DND-41 (cell line): ENCODE data around the gene COL8A1.

Experiments used
- ATAC-seq: fragments of 200-7000 bp; cut with Tn5 transposase; 3 replicates; pipeline ENCODE4 v1.9.1; 2021; ENCODE audit warnings: low read depth; ENCODE audit not compliant: insufficient read depth
- DNase-seq: peaks from one replicate; pipeline ENCODE4 v3.0.0-alpha.2; 2020
- H2AFZ ChIP-seq: 2 replicates; pipeline ENCODE4 v1.6.0; 2012; ENCODE audit warnings: low read depth, low read length
- H3K27ac ChIP-seq: 2 replicates; pipeline ENCODE4 v1.5.1; 2012; ENCODE audit warnings: low read length, inconsistent platforms
- H3K27me3 ChIP-seq: fragments of 200-600 bp; sonication (generic); 2 replicates; pipeline ENCODE4 v1.6.0; 2012; ENCODE audit warnings: low read length, mild to moderate bottlenecking, inconsistent platforms; ENCODE audit not compliant: insufficient read depth, poor library complexity
- H3K36me3 ChIP-seq: 2 replicates; pipeline ENCODE4 v1.5.1; 2012; ENCODE audit warnings: low read length, inconsistent platforms; ENCODE audit not compliant: insufficient read depth
- H3K4me1 ChIP-seq: 2 replicates; pipeline ENCODE4 v1.5.1; 2012; ENCODE audit warnings: mild to moderate bottlenecking, low read length; ENCODE audit not compliant: insufficient read depth
- H3K4me2 ChIP-seq: 2 replicates; pipeline ENCODE4 v1.6.0; 2012; ENCODE audit warnings: mild to moderate bottlenecking, moderate library complexity, low read length, inconsistent platforms; ENCODE audit not compliant: insufficient read depth
- H3K4me3 ChIP-seq, 2 experiments: fragments of 200-600 bp in 1 of 2; shearing (Covaris generic) in 1 of 2; 2 replicates each; pipeline ENCODE4 v1.5.1; 2012 to 2016; ENCODE audit warnings: inconsistent platforms in 2 of 2, low read length in 2 of 2, mild to moderate bottlenecking in 2 of 2, low read depth in 1 of 2, moderate library complexity in 1 of 2
- H3K79me2 ChIP-seq: 2 replicates; pipeline ENCODE4 v1.6.0; 2012; ENCODE audit warnings: low read length, inconsistent platforms; ENCODE audit not compliant: insufficient read depth
- H3K9ac ChIP-seq: 2 replicates; pipeline ENCODE4 v1.6.0; 2012; ENCODE audit warnings: low read depth, mild to moderate bottlenecking, inconsistent platforms, low read length, moderate library complexity
- H3K9me3 ChIP-seq: 2 replicates; pipeline ENCODE4 v1.5.1; 2012; ENCODE audit warnings: low read length, moderate library complexity, mild to moderate bottlenecking, inconsistent platforms; ENCODE audit not compliant: insufficient read depth, severe bottlenecking
- H4K20me1 ChIP-seq: 2 replicates; pipeline ENCODE4 v1.6.0; 2012; ENCODE audit warnings: low read length; ENCODE audit not compliant: insufficient read depth
- CTCF ChIP-seq: IDR thresholded peaks from 2 replicates; pipeline ENCODE4 v1.5.1; 2012; ENCODE audit warnings: borderline replicate concordance, low read length, moderate library complexity, mild to moderate bottlenecking; ENCODE audit not compliant: poor library complexity, severe bottlenecking; ENCODE audit errors: extremely low read depth
- EZH2 ChIP-seq: IDR thresholded peaks from 3 replicates; pipeline ENCODE4 v1.6.1; 2012; ENCODE audit warnings: borderline replicate concordance, low read depth, mild to moderate bottlenecking, moderate library complexity, low read length, inconsistent platforms; ENCODE audit not compliant: severe bottlenecking

COL8A1 gene

DNA sequence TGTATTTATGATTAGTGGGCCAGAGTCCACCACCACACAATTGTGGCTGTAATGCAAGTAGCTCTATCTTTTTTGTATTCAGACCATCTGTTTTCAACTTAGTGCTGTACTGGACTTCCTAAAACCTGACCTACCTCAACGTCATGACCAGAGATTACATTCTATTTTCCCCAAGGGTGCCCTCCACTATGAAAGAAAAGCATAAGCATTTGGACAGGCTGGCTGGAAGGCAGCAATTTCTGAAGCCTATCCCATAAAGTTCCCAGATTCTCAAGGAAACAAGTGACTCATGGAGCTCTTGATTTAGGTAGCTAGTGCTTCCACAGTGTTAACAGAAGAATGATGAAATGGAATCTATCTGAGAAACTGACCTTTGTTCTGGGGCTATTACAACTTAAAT lies 75.8 kb downstream of the COL8A1 start:
- DNase-seq (no peak), ATAC-seq (no peak)
- H4K20me1 ChIP-seq = no peaks in the 10 kb centered on the region
- no peak overlapping the region for H3K4me3 ChIP-seq
- H3K27me3 ChIP-seq = no peaks in the 10 kb centered on the region
- no peaks in the 10 kb centered on the region for H3K79me2 ChIP-seq
- no peaks in the 10 kb centered on the region for H3K4me1 ChIP-seq
- no peak overlapping the region for H2AFZ ChIP-seq
- no peaks in the 10 kb centered on the region for H3K36me3 ChIP-seq
- no peak overlapping the region for H3K4me2 ChIP-seq
- H3K27ac ChIP-seq = no peak overlapping the region
- H3K9me3 ChIP-seq = no peaks in the 10 kb centered on the region
- H3K9ac ChIP-seq = no peak overlapping the region
- TF ChIP-seq EZH2 (no peak), CTCF (no peak)

- Histone ChIP-seq H4K20me1 (no peaks in the 10 kb centered on the region), H3K4me2 (no peak overlapping the region), H3K79me2 (no peaks in the 10 kb centered on the region), H3K27ac (no peak overlapping the region), H3K9me3 (no peaks in the 10 kb centered on the region), H3K27me3 (no peaks in the 10 kb centered on the region), H3K9ac (no peak overlapping the region), H3K4me1 (no peaks in the 10 kb centered on the region), H3K4me3 (no peak overlapping the region), H2AFZ (no peak overlapping the region), H3K36me3 (no peaks in the 10 kb centered on the region)
- TF ChIP-seq EZH2 (no peak), CTCF (no peak)
- no peak for ATAC-seq
- DNase-seq = no peak
Observed at GRCh38 chr3:99714575-99714974, 76.2 kb downstream of the COL8A1 start.

GRCh38 chr3:99716463-99716995 lies 78.1 kb downstream of the COL8A1 start:
- no peak overlapping the region for H2AFZ ChIP-seq
- TF ChIP-seq CTCF = no peak
- TF ChIP-seq EZH2 = no peak
- no peak overlapping the region for H3K4me2 ChIP-seq
- H3K4me1 ChIP-seq = no peaks in the 10 kb centered on the region
- no peaks in the 10 kb centered on the region for H3K79me2 ChIP-seq
- ATAC-seq (no peak), DNase-seq (no peak)
- no peaks in the 10 kb centered on the region for H3K27me3 ChIP-seq
- H4K20me1 ChIP-seq = no peaks in the 10 kb centered on the region
- no peaks in the 10 kb centered on the region for H3K36me3 ChIP-seq
- H3K4me3 ChIP-seq = no peak overlapping the region
- H3K9me3 ChIP-seq = no peaks in the 10 kb centered on the region
- H3K27ac ChIP-seq = no peak overlapping the region
- H3K9ac ChIP-seq = no peak overlapping the region
